ENCODE measurements around the gene KCTD12. TPM values are rescaled to one million over a fixed set of nuclear protein-coding genes. Genes with fewer than 3 reads are reported as not detected.

The KCTD12 gene
- total RNA-seq, 4 donors from 2014 or later, result 27.9 to 59.3 (median 37.8) TPM

DNA sequence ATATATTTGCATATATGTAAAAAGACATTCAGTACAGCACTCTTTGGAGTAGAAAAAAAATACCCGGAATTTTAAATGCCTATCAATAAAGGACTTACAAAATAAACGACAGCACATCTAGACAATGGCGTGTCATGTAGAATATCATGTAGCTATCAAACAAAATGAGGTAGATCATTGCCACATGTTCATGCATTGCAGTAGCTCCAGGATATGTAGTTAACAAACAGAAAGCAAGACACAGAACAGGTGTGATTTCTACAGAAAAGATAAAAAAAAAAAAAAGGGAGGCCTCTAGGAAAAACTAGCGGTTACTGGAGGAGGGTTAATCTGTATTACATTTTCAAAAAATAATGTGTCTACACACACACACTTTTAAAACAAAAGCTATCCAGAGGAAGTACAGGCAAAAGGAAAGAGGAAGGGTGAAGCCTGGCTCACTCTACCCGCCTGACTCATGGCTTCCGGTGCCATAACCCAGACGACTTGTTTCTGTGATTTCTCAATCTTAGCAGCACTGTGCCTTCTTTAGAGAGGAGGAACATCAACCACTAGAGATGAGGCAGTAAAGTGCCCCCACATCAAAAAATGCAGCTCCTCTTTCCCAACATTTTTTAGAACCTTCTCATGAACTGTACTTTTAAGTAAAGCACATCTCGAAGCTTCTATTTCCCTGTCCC is 6.9 kb downstream of the KCTD12 start:
- peaks cover 4 to 9% of the 10 kb centered on the region in 2 donors for H3K4me1 ChIP-seq
- 64 to 68% methylated on average over 8 of the region's 8 CpGs for WGBS, 2 donors

DNA sequence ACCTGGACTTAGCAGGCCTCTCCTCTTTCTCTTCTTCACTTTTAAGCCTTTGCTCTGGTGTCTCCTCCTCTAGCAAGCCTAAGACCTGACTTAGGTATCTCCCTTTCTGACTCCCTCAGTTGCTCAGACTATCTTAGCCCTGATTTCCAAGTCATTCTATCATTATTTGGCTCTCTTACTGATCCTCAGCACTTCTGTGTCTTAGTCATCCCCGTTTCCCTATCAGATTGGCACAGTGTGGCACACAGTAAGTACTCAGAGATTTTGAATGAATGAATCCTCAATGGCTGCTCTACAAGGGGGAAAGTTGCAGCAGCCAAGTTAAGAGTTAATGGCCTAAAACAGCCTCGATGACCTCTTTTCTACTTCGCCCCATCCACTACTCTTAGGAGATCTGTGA is 8.2 kb downstream of the KCTD12 start:
- TF ChIP-seq POLR2A (IDR thresholded peaks at IDR 0.05), result no peak
- TF ChIP-seq, protein P1, sequence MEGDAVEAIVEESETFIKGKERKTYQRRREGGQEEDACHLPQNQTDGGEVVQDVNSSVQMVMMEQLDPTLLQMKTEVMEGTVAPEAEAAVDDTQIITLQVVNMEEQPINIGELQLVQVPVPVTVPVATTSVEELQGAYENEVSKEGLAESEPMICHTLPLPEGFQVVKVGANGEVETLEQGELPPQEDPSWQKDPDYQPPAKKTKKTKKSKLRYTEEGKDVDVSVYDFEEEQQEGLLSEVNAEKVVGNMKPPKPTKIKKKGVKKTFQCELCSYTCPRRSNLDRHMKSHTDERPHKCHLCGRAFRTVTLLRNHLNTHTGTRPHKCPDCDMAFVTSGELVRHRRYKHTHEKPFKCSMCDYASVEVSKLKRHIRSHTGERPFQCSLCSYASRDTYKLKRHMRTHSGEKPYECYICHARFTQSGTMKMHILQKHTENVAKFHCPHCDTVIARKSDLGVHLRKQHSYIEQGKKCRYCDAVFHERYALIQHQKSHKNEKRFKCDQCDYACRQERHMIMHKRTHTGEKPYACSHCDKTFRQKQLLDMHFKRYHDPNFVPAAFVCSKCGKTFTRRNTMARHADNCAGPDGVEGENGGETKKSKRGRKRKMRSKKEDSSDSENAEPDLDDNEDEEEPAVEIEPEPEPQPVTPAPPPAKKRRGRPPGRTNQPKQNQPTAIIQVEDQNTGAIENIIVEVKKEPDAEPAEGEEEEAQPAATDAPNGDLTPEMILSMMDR (IDR thresholded peaks at IDR 0.05), result no peak
- no peak overlapping the region for H3K4me3 ChIP-seq (replicated peaks in 1 of 3)
- H3K9me3 ChIP-seq, result no peaks in the 10 kb centered on the region
- H3K36me3 ChIP-seq, result no peaks in the 10 kb centered on the region
- H3K27me3 ChIP-seq, result no peaks in the 10 kb centered on the region
- intact Hi-C loops (cut with DNase I), result no loop called here
- peaks cover 0 to 5% of the 10 kb centered on the region in 2 donors for H3K4me1 ChIP-seq
- DNase-seq, result no peak
- 79 to 84% methylated on average over 3 of the region's 3 CpGs for WGBS, 2 donors
- H3K27ac ChIP-seq, result no peak overlapping the region

More for the DNA sequence above, 6.9 kb downstream of the KCTD12 start:
- no peaks in the 10 kb centered on the region for H3K9me3 ChIP-seq
- TF ChIP-seq POLR2A (IDR thresholded peaks at IDR 0.05), result peak in 1 of 2 donors; percentile 9
- TF ChIP-seq, protein P1 (IDR thresholded peaks at IDR 0.05), result no peak
- H3K36me3 ChIP-seq, result no peaks in the 10 kb centered on the region
- H3K4me3 ChIP-seq (replicated peaks in 1 of 3), result no peak overlapping the region
- intact Hi-C loops (cut with DNase I), result no loop called here
- DNase-seq, result peak; percentile 22 to 33
- peak overlapping the region; percentile 33 to 70 (median 59) for H3K27ac ChIP-seq
- H3K27me3 ChIP-seq, result no peaks in the 10 kb centered on the region

GRCh38 chr13:76875271-76875815 is 10.9 kb downstream of the KCTD12 start:
- no peak overlapping the region for H3K27ac ChIP-seq

DNA sequence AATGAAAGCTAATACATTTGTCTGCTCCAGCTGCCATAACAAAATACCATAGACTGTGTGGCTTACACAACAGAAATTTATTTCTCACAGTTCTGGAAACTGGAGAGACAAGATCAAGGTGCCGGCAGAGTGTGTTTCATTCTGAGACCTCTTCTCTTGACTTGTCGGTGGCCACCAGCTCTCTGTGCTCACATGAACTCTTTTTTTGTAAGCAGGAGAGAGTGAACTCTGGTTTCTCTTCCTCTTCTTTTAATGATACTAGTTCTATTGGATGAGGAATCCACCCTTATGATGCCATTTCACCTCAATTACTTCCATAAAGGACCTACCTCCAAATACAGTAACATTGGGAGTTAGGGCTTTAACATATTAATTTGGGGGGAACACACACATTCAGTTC is 11.7 kb downstream of the KCTD12 start:
- TF ChIP-seq POLR2A (IDR thresholded peaks at IDR 0.05), result no peak
- TF ChIP-seq, protein P1 (IDR thresholded peaks at IDR 0.05), result no peak
- no peak overlapping the region for H3K4me3 ChIP-seq (replicated peaks in 1 of 3)
- DNase-seq, result no peak
- WGBS, 2 donors, result 86 to 96% methylated on average over 2 of the region's 2 CpGs
- no peaks in the 10 kb centered on the region for H3K27me3 ChIP-seq
- H3K9me3 ChIP-seq, result no peaks in the 10 kb centered on the region
- H3K27ac ChIP-seq, result no peak overlapping the region
- no peaks in the 10 kb centered on the region for H3K36me3 ChIP-seq
- H3K4me1 ChIP-seq, result no peaks in the 10 kb centered on the region
- intact Hi-C loops (cut with DNase I), result no loop called here

More at GRCh38 chr13:76875271-76875815, 10.9 kb downstream of the KCTD12 start:
- Histone ChIP-seq H3K4me1 (peaks cover 0 to 5% of the 10 kb centered on the region in 2 donors), H3K9me3 (no peaks in the 10 kb centered on the region), H3K4me3 (replicated peaks in 1 of 3) (no peak overlapping the region), H3K36me3 (no peaks in the 10 kb centered on the region), H3K27me3 (no peaks in the 10 kb centered on the region)
- WGBS, 2 donors, result 87% methylated on average over 3 of the region's 3 CpGs
- TF ChIP-seq POLR2A (IDR thresholded peaks at IDR 0.05), result no peak
- TF ChIP-seq, protein P1 (IDR thresholded peaks at IDR 0.05), result no peak
- no peak for DNase-seq
- intact Hi-C loops (cut with DNase I), result no loop called here

DNA sequence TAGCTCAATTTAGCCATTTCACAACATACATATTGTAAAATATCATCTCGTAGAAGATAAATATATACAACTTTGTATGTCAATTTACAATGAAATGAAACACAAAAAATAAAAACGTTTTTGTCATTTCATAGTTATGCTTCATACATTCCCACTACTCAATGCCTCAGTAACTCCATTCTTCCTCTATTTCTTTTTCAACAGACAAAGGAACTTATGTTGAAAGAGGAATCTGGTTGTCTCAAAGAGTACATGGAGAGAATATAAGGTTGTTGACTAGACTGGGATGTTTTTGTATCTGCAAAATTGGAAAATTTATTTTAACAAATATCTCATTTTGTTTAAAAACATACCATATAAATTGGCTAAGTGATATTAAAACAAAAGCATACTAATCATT is 12.8 kb downstream of the KCTD12 start:
- Histone ChIP-seq H3K9me3 (no peaks in the 10 kb centered on the region), H3K36me3 (no peaks in the 10 kb centered on the region), H3K27ac (no peak overlapping the region), H3K4me3 (replicated peaks in 1 of 3) (no peak overlapping the region), H3K27me3 (no peaks in the 10 kb centered on the region), H3K4me1 (no peaks in the 10 kb centered on the region)
- intact Hi-C loops (cut with DNase I), result no loop called here
- whole genome bisulfite sequencing, 2 donors, result 67% methylated on average over 2 of the region's 2 CpGs
- TF ChIP-seq, protein P1 (IDR thresholded peaks at IDR 0.05), result no peak
- TF ChIP-seq POLR2A (IDR thresholded peaks at IDR 0.05), result no peak
- no peak for DNase-seq
